Activated T-helper 17 cell treated with anti-CD3 and anti-CD28 coated beads, Interleukin-2, amount 50 U/mL, for 72 hours (primary cell): ENCODE measurements around the gene ABHD16B. TPM values are rescaled to one million over a fixed set of nuclear protein-coding genes. Genes with fewer than 3 reads are reported as not detected.
"Not testable (repeated sequence)": the region's sequence is repeated elsewhere in the genome, so short reads cannot be mapped to it uniquely, and the experiment has no call there.

ENCODE experiments used
- ATAC-seq: fragments of 150-1000 bp; cut with Tn5 transposase; replicated peaks from 2 replicates; pipeline ENCODE4 v1.10.0; 2021; ENCODE audit warnings: mild to moderate bottlenecking, moderate library complexity
- H3K27ac Mint-ChIP-seq: one replicate; pipeline ENCODE4 v1.8.0; 2022; ENCODE audit warnings: mixed read lengths
- H3K27me3 Mint-ChIP-seq: one replicate; pipeline ENCODE4 v1.8.0; 2022; ENCODE audit warnings: mixed read lengths
- H3K36me3 Mint-ChIP-seq: one replicate; pipeline ENCODE4 v1.8.0; 2022; ENCODE audit warnings: low read depth, mild to moderate bottlenecking, mixed read lengths
- H3K4me1 Mint-ChIP-seq: one replicate; pipeline ENCODE4 v1.8.0; 2022; ENCODE audit warnings: mixed read lengths
- H3K4me3 Mint-ChIP-seq: one replicate; pipeline ENCODE4 v1.8.0; 2022; ENCODE audit warnings: mild to moderate bottlenecking, mixed read lengths
- H3K9me3 Mint-ChIP-seq: one replicate; pipeline ENCODE4 v1.8.0; 2022; ENCODE audit warnings: mixed read lengths
- total RNA-seq, 2 donors: library from RNA; stranded (reverse); gene quantifications; one replicate each; pipeline ENCODE4 v1.2.3, GENCODE V29; 2022

The ABHD16B gene
- total RNA-seq, 2 donors from 2014 or later, result 0.19 TPM; not detected in 1

DNA sequence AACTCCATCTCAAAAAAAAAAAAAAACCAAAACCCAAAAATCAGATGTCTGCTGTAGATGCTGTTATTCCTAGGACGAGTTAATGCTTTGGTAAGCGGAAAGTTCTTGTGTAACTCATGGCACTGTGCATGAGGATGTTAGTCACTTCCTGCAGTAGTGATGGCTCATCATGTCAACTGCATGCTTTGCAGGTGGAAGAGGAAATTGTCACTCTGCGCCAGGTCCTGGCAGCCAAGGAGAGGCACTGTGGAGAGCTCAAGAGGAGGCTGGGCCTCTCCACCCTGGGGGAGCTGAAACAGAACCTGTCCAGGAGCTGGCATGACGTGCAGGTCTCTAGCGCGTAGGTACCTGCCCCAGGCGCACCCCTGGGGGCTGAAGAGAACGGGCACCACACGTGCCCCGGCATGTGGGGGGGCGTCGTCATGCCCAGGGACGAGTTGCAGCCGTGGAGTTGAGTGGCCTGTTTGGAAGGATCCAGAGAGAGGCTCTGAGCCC is 12.2 kb downstream of the ABHD16B start:
- peak; percentile 99 for ATAC-seq
- peaks cover 99% of the 10 kb centered on the region for H3K36me3 Mint-ChIP-seq
- peak overlapping the region; percentile 64 for H3K4me3 Mint-ChIP-seq

GRCh38 chr20:63874241-63874640 is 12.9 kb downstream of the ABHD16B start:
- ATAC-seq, H3K9me3 Mint-ChIP-seq, H3K4me3 Mint-ChIP-seq, H3K4me1 Mint-ChIP-seq, H3K27me3 Mint-ChIP-seq: not testable (repeated sequence)
- peak overlapping the region; percentile 41 for H3K27ac Mint-ChIP-seq
- peaks cover 94% of the 10 kb centered on the region for H3K36me3 Mint-ChIP-seq

More for the DNA sequence above, 12.2 kb downstream of the ABHD16B start:
- no peaks in the 10 kb centered on the region for H3K9me3 Mint-ChIP-seq
- H3K27ac Mint-ChIP-seq, result peak overlapping the region; percentile 87
- peaks cover 6% of the 10 kb centered on the region for H3K4me1 Mint-ChIP-seq
- H3K27me3 Mint-ChIP-seq, result no peaks in the 10 kb centered on the region

DNA sequence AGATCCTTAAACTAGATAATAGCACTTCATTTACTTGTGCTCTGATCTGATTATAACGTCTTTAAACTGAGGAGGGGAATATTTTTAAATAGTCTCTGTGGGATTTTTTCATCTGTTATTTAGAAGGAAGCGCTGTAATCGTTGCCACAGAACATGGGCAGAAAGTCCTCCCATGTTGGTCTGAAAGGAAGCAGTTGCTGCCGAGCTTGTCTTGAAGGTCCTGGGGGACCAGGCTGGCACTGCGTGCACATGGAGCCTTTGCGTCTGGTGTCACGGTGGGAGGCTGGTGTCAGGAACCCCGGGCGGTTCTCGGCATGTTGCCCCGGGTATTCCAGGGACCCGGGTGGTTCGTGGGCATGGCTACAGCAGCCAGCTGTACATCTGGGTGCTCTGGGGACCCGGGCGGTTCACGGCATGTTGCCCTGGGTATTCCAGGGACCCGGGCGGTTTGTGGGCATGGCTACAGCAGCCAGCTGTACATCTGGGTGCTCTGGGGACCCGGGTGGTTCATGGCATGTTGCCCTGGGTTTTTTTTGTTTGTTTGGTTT is 15.3 kb downstream of the ABHD16B start:
- H3K4me1 Mint-ChIP-seq, result peaks cover 6% of the 10 kb centered on the region
- H3K36me3 Mint-ChIP-seq, result peaks cover 88% of the 10 kb centered on the region
- peak overlapping the region; percentile 65 for H3K27ac Mint-ChIP-seq
- no peaks in the 10 kb centered on the region for H3K9me3 Mint-ChIP-seq
- no peak for ATAC-seq
- no peaks in the 10 kb centered on the region for H3K27me3 Mint-ChIP-seq
- no peak overlapping the region for H3K4me3 Mint-ChIP-seq

GRCh38 chr20:63877755-63878470 is 16.6 kb downstream of the ABHD16B start:
- no peak for ATAC-seq
- H3K36me3 Mint-ChIP-seq, result peaks cover 88% of the 10 kb centered on the region
- H3K27ac Mint-ChIP-seq, result no peak overlapping the region
- H3K27me3 Mint-ChIP-seq, result no peaks in the 10 kb centered on the region
- H3K4me3 Mint-ChIP-seq, result no peak overlapping the region
- no peaks in the 10 kb centered on the region for H3K9me3 Mint-ChIP-seq
- peaks cover 6% of the 10 kb centered on the region for H3K4me1 Mint-ChIP-seq

DNA sequence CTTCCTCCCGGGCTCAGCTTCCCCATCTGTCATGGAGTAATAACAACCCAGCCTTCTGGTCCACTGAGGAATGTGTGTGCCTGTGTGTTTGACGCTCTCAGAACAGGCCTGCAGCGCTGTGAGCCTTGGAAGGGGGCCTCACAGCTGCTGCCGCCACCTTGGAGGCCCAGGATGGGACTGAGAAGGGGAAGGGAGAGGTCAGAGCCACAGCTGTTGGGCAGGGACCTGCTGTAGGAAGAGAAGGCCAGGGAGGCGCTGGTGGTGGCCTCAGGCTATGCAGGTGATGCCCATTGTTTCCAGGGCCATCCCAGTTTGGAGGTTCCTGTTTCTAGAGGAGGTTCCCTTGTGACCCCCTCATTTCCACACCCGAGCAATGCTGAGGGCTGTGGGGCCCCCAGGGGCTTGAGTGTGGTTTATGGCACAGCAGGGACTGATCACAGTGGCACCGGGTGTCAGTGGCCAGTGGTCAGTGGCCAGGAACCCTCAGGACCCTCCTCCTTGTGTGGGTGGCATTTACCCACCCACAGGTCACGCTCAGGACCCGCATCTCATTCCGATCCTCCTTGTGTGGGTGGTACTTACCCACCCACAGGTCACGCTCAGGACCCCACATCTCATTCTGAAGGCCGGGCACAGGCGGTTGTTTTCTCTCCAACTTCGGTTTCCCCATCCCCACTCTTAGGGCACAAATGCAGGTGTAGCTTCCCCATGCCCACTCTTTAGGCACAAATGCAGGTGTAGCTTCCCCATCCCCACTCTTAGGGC is 17.8 kb downstream of the ABHD16B start:
- no peaks in the 10 kb centered on the region for H3K4me1 Mint-ChIP-seq
- H3K9me3 Mint-ChIP-seq, result no peaks in the 10 kb centered on the region
- no peak overlapping the region for H3K27ac Mint-ChIP-seq
- no peaks in the 10 kb centered on the region for H3K27me3 Mint-ChIP-seq
- ATAC-seq, result no peak
- H3K36me3 Mint-ChIP-seq, result peaks cover 85% of the 10 kb centered on the region
- no peak overlapping the region for H3K4me3 Mint-ChIP-seq

DNA sequence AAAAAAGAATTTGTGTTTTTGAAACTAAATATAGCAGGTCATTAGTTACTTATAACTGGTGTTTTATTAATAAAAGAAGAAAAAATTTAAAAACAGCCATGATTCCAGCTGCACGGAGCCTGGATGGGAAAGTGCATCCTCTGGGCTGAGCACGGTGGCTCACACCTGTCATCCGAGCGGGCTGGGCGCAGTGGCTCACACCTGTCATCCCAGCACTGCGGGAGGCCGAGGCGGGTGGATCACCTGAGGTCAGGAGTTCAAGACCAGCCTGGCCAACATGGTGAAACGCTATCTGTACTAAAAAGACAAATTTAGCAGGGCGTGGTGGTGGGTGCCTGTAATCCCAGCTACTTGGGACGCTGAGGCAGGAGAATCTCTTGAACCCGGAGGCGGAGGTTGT is 19.6 kb downstream of the ABHD16B start:
- not testable (repeated sequence) for H3K27ac Mint-ChIP-seq, H3K4me1 Mint-ChIP-seq, H3K9me3 Mint-ChIP-seq, ATAC-seq, H3K4me3 Mint-ChIP-seq, H3K27me3 Mint-ChIP-seq
- peaks cover 79% of the 10 kb centered on the region for H3K36me3 Mint-ChIP-seq

DNA sequence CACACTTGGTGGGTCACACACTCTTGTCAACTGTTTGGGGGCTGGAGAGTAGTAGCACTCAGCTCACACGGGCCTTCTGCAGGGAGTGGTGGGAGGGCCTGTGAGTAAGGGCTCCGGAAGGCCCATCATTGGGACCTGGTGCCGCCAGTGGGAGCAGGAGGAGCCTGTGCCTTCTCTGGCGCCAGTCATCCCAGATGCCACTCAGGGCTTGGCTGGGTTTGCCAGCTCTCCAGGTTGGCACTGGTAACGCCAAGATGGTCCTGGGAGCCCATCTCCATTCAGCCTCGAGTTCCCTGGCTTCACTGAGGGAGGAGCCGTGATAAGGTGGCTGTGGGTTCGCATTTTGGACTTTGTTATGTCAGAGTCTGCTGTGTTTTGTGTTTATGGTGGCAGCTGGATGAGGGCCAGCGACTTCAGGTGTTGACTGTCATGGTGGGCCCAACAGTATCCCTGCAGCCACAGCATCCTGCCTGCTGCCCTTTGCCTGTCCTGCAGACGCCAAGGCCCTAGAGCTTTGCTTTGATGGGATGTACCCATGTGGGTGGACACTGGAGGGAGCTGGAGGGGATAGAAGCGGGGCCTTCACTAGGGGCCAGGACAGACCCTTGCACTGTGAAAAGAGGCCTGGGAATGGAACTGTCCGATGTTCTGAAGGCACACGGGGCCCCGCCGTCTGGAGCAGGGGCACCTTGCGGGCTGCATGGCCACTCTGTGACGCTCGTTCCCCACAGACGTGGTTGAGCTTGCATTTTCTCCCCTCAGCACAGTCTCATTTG is 20.3 kb downstream of the ABHD16B start:
- Mint-ChIP-seq H3K4me1 (no peaks in the 10 kb centered on the region), H3K27ac (no peak overlapping the region), H3K4me3 (no peak overlapping the region), H3K9me3 (no peaks in the 10 kb centered on the region), H3K36me3 (peaks cover 75% of the 10 kb centered on the region), H3K27me3 (no peaks in the 10 kb centered on the region)
- no peak for ATAC-seq

DNA sequence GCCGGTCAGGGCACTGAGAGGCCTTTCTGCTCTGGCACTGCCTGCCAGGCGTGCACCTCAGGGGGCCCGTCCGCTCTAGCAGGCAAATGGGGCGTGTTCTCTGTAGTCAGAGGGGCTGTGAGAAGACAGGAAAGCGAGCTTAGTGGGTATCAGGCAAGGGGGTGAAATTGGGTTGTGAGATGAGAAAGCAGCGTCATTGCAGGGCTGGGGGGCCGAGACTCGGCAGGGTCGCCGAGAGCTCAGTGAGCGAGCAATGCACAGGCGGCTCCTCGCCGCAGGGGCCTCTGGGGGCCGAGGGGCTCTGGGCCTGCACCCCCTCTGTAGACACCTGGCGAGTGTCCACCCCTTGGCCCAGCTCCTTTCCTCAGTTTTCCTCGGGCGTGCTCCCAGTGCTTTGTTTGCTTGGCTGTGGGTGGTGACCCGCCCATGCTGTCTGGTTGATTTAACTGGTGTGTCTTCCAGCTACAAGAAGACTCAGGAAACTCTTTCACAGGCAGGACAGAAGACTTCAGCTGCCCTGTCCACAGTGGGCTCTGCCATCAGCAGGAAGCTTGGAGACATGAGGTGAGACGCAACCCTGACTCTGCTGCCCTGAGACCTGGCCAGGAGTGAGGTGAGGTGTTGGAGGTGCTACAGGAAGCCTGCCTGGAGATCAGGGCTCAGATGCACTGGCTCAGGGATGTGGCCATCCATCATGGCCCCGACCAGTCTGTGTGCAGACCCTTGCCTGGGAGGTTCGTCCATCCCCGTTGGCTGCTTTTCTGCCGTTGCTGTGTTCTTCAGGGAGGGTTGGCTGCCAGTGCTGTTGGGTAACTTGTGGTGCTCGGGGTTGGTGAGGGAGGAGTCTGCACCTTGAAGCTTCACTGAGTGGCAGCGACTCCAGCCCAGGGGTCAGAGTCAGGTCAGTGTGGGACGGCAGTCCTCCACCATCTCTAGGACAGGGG is 21.2 kb downstream of the ABHD16B start:
- H3K27ac Mint-ChIP-seq, result no peak overlapping the region
- no peak overlapping the region for H3K4me3 Mint-ChIP-seq

DNA sequence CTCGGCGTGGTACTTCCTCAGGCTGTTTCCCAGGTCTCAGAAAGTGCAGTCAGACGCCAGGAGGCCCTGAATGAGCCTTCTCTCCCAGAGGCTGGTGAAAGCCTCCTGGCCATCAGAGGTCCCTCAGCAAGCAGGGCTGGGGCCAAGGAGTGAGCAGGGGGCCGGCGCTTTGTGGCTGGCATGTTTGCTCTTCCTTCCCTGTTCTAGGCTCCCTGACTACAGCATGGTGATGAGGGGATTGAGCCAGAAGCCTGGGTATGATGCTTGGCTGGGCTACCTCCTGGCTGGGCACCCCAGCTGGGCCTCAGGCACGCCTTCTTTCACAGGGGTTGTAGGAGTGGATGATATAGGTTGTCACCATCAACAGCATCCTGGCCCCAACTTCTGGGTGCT is 21.9 kb downstream of the ABHD16B start:
- ATAC-seq, result no peak
- H3K36me3 Mint-ChIP-seq, result peaks cover 72% of the 10 kb centered on the region
- H3K4me1 Mint-ChIP-seq, result no peaks in the 10 kb centered on the region
- no peak overlapping the region for H3K4me3 Mint-ChIP-seq
- H3K27ac Mint-ChIP-seq, result no peak overlapping the region
- no peaks in the 10 kb centered on the region for H3K27me3 Mint-ChIP-seq
- no peaks in the 10 kb centered on the region for H3K9me3 Mint-ChIP-seq

More for the DNA sequence above, 21.2 kb downstream of the ABHD16B start:
- H3K9me3 Mint-ChIP-seq, result no peaks in the 10 kb centered on the region
- peaks cover 75% of the 10 kb centered on the region for H3K36me3 Mint-ChIP-seq
- H3K4me1 Mint-ChIP-seq, result no peaks in the 10 kb centered on the region
- H3K27me3 Mint-ChIP-seq, result no peaks in the 10 kb centered on the region
- ATAC-seq, result no peak

GRCh38 chr20:63884506-63885263 is 23.4 kb downstream of the ABHD16B start:
- Mint-ChIP-seq H3K9me3 (no peaks in the 10 kb centered on the region), H3K27ac (peak overlapping the region; percentile 52), H3K4me1 (no peaks in the 10 kb centered on the region), H3K4me3 (no peak overlapping the region), H3K36me3 (peaks cover 75% of the 10 kb centered on the region), H3K27me3 (no peaks in the 10 kb centered on the region)
- ATAC-seq, result peak; percentile 69

GRCh38 chr20:63885264-63886053 is 24.2 kb downstream of the ABHD16B start:
- Mint-ChIP-seq H3K27ac (peak overlapping the region; percentile 52), H3K27me3 (no peaks in the 10 kb centered on the region)
- ATAC-seq, result peak; percentile 28

DNA sequence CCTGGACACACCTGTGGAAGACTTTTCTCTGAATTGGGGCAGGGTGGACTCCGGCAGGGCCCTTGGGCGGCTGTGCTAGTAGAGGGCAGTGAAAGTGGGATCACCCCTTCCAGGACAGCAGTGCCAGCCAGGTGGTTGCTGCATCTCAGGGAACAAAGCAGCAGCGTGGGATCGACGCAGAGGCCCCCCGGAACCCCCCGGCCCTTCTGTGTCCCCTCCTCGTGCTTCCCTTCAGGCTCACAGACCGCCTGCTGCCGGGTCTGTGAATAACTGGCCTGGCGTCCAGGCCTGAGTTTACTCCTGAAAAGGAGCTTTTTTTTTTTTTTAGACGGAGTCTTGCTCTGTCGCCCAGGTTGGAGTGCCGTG is 24.7 kb downstream of the ABHD16B start:
- peaks cover 80% of the 10 kb centered on the region for H3K36me3 Mint-ChIP-seq
- H3K27ac Mint-ChIP-seq, result no peak overlapping the region
- no peaks in the 10 kb centered on the region for H3K4me1 Mint-ChIP-seq
- H3K4me3 Mint-ChIP-seq, result no peak overlapping the region
- no peaks in the 10 kb centered on the region for H3K9me3 Mint-ChIP-seq
- ATAC-seq, result no peak
- no peaks in the 10 kb centered on the region for H3K27me3 Mint-ChIP-seq

More at GRCh38 chr20:63885264-63886053, 24.2 kb downstream of the ABHD16B start:
- no peaks in the 10 kb centered on the region for H3K9me3 Mint-ChIP-seq
- H3K4me3 Mint-ChIP-seq, result no peak overlapping the region
- no peaks in the 10 kb centered on the region for H3K4me1 Mint-ChIP-seq
- peaks cover 80% of the 10 kb centered on the region for H3K36me3 Mint-ChIP-seq
